ENCODE results near the gene IFITM1. TPM values are rescaled to one million over a fixed set of nuclear protein-coding genes. Genes with fewer than 3 reads are reported as not detected.

The IFITM1 gene
- total and polyA plus RNA-seq, 2 experiments from 2014 or later, result 98.0 to 159 TPM

DNA sequence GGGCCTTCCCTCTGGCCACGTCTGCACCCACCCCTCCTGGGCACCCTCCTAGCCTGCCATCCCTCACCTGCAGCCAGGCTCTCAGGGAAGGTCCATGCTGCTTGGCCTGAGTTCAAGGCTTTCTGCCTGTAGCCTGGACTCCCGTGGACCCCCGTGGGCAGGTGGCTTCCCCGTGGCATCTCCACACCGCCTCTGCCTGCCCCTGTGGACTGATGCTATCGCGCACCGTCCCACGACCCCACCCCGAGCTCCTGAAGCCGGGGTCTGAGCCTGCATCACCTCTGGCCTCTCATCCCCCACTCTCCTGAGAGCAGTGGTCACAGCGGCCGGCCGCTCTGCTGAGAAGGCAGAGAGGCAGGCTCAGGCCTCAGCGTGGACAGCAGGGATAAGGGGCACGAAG lies 19.1 kb upstream of the IFITM1 start:
- no peak overlapping the region for H3K4me3 ChIP-seq
- no peak for TF ChIP-seq EZH2phosphoT487 (IDR thresholded peaks at IDR 0.05; ENCODE audit: low read depth, severe bottlenecking, unreplicated experiment)
- no peak for TF ChIP-seq EZH2 (IDR thresholded peaks at IDR 0.05; ENCODE audit: borderline replicate concordance)
- TF ChIP-seq, protein P1, sequence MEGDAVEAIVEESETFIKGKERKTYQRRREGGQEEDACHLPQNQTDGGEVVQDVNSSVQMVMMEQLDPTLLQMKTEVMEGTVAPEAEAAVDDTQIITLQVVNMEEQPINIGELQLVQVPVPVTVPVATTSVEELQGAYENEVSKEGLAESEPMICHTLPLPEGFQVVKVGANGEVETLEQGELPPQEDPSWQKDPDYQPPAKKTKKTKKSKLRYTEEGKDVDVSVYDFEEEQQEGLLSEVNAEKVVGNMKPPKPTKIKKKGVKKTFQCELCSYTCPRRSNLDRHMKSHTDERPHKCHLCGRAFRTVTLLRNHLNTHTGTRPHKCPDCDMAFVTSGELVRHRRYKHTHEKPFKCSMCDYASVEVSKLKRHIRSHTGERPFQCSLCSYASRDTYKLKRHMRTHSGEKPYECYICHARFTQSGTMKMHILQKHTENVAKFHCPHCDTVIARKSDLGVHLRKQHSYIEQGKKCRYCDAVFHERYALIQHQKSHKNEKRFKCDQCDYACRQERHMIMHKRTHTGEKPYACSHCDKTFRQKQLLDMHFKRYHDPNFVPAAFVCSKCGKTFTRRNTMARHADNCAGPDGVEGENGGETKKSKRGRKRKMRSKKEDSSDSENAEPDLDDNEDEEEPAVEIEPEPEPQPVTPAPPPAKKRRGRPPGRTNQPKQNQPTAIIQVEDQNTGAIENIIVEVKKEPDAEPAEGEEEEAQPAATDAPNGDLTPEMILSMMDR (IDR thresholded peaks at IDR 0.05; ENCODE audit: poor library complexity), result no peak
- no peaks in the 10 kb centered on the region for H3K79me2 ChIP-seq
- WGBS (ENCODE audit: low lambda C conversion rate, missing lambda C conversion rate), result 93% methylated on average over 12 of the region's 16 CpGs
- no peak overlapping the region for H3K4me2 ChIP-seq
- no peak overlapping the region for H2AFZ ChIP-seq
- no peaks in the 10 kb centered on the region for H3K9me3 ChIP-seq (ENCODE audit: low read depth)
- H3K27ac ChIP-seq, result no peak overlapping the region
- H3K36me3 ChIP-seq (replicated peaks; ENCODE audit: insufficient read depth, low read depth), result no peaks in the 10 kb centered on the region
- peaks cover 8% of the 10 kb centered on the region for H3K4me1 ChIP-seq (ENCODE audit: insufficient read depth)
- no peaks in the 10 kb centered on the region for H3K9me2 ChIP-seq (replicated peaks; ENCODE audit: insufficient read depth)
- no peaks in the 10 kb centered on the region for H3K27me3 ChIP-seq
- no peak for DNase-seq (ENCODE audit: low spot score)
- H4K20me1 ChIP-seq (ENCODE audit: insufficient read depth, poor library complexity, severe bottlenecking), result no peaks in the 10 kb centered on the region

DNA sequence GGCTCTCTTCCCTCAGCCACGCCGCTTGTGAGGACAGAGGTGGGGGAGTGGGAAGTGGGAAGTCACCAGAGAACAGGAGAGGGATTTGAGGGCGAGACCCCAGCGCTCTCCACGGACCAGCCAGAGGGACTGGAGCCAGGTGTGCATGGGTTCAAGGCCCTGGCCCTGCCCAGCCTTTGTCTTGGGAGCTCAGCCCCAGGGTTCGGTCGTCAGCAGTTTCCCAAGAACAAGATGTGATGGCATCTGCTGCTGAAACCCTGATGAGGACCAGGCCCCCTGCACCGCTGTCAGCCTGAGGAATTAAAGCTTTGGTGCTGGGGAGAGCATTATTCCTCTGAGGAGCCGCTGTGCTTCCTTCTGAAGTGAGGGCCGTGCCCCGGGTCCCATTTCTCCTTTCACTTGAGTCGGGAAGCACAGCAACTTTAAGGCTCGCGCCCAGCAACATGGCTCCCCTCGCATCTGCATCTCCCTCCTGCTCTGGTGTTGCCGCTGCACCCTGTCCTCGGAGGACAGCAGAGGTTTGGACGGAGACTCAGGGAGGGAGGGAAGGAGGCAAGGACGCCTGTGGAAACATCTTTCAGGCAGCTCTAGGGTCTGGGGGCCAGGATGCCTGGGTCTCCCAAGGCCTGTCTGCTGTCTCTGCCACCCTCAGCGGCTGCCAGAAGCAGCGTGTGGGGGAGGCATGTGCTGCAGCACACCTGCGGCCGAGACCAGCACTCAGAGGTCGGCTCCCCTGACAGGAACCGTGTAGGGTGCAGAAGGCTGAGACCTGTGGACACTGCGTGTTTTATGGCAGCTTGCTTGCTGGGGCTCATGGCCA lies 18.3 kb upstream of the IFITM1 start:
- H3K4me3 ChIP-seq, result no peak overlapping the region
- no peak for DNase-seq (ENCODE audit: low spot score)
- H3K4me2 ChIP-seq, result no peak overlapping the region
- TF ChIP-seq EZH2 (IDR thresholded peaks at IDR 0.05; ENCODE audit: borderline replicate concordance) (no peak), EZH2phosphoT487 (IDR thresholded peaks at IDR 0.05; ENCODE audit: low read depth, severe bottlenecking, unreplicated experiment) (no peak)
- TF ChIP-seq, protein P1 (IDR thresholded peaks at IDR 0.05; ENCODE audit: poor library complexity), result no peak
- no peaks in the 10 kb centered on the region for H3K27me3 ChIP-seq
- no peak overlapping the region for H3K27ac ChIP-seq
- 79% methylated on average over 26 of the region's 26 CpGs for WGBS (ENCODE audit: low lambda C conversion rate, missing lambda C conversion rate)
- no peaks in the 10 kb centered on the region for H3K79me2 ChIP-seq
- H3K36me3 ChIP-seq (replicated peaks; ENCODE audit: insufficient read depth, low read depth), result no peaks in the 10 kb centered on the region
- no peak overlapping the region for H2AFZ ChIP-seq
- peaks cover 4% of the 10 kb centered on the region for H3K4me1 ChIP-seq (ENCODE audit: insufficient read depth)
- no peaks in the 10 kb centered on the region for H3K9me3 ChIP-seq (ENCODE audit: low read depth)
- H3K9me2 ChIP-seq (replicated peaks; ENCODE audit: insufficient read depth), result no peaks in the 10 kb centered on the region
- no peaks in the 10 kb centered on the region for H4K20me1 ChIP-seq (ENCODE audit: insufficient read depth, poor library complexity, severe bottlenecking)

DNA sequence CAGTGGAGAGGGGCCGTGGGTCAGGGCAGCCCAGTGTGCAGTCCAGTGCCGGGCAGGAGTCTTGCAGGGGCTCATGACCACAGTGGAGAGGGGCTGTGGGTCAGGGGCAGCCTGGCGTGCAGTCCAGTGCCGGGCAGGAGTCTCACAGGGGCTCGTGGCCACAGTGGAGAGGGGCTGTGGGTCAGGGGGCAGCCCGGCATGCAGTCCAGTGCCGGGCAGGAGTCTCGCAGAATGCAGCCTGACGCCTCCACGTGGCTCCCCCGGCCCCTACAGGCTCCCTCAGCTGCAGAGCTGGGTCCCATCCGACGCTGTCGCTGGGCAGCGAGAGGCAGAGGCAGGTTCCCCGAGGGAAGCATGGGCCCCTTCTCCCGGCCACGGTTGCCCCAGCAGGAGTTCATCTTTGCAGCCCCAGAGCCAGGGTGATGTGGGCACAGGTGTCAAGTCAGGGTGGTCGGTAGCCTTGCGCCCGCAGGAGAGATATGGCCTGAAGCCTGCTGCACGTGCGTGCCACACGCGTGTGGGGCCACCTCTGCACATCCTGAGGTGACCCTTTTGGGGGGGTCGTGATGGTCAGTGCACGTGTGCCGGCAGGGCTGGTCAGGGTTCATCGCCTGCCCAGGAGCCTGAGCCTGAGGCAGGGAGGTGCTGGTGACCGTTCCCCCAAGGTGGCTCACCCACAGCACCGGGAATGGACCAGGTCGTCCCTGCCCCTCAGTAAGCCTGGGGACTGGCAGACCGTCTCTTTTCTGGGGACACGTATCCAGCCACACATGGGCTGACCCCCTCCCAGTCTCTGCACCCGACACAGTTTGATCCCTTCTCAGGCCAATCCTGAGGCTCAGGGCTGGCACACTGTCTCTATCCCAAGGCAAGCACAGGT lies 17.4 kb upstream of the IFITM1 start:
- no peaks in the 10 kb centered on the region for H4K20me1 ChIP-seq (ENCODE audit: insufficient read depth, poor library complexity, severe bottlenecking)
- H3K4me2 ChIP-seq, result no peak overlapping the region
- H3K27me3 ChIP-seq, result no peaks in the 10 kb centered on the region
- H2AFZ ChIP-seq, result no peak overlapping the region
- no peaks in the 10 kb centered on the region for H3K9me2 ChIP-seq (replicated peaks; ENCODE audit: insufficient read depth)
- no peak overlapping the region for H3K4me3 ChIP-seq
- no peak for TF ChIP-seq EZH2phosphoT487 (IDR thresholded peaks at IDR 0.05; ENCODE audit: low read depth, severe bottlenecking, unreplicated experiment)
- no peak for TF ChIP-seq EZH2 (IDR thresholded peaks at IDR 0.05; ENCODE audit: borderline replicate concordance)
- TF ChIP-seq, protein P1 (IDR thresholded peaks at IDR 0.05; ENCODE audit: poor library complexity), result no peak
- H3K4me1 ChIP-seq (ENCODE audit: insufficient read depth), result peaks cover 3% of the 10 kb centered on the region
- H3K36me3 ChIP-seq (replicated peaks; ENCODE audit: insufficient read depth, low read depth), result no peaks in the 10 kb centered on the region
- no peak overlapping the region for H3K27ac ChIP-seq
- H3K79me2 ChIP-seq, result no peaks in the 10 kb centered on the region
- no peak for DNase-seq (ENCODE audit: low spot score)
- H3K9me3 ChIP-seq (ENCODE audit: low read depth), result no peaks in the 10 kb centered on the region
- WGBS (ENCODE audit: low lambda C conversion rate, missing lambda C conversion rate), result 93% methylated on average over 35 of the region's 35 CpGs
